HG03432 (cell line): ENCODE results near the gene HPD.

Source experiments
- ATAC-seq: cut with Tn5 transposase; IDR thresholded peaks from one replicate; pipeline ENCODE4 v1.9.1; 2021; ENCODE audit warnings: mild to moderate bottlenecking, moderate library complexity; ENCODE audit not compliant: unreplicated experiment

Gene HPD

DNA sequence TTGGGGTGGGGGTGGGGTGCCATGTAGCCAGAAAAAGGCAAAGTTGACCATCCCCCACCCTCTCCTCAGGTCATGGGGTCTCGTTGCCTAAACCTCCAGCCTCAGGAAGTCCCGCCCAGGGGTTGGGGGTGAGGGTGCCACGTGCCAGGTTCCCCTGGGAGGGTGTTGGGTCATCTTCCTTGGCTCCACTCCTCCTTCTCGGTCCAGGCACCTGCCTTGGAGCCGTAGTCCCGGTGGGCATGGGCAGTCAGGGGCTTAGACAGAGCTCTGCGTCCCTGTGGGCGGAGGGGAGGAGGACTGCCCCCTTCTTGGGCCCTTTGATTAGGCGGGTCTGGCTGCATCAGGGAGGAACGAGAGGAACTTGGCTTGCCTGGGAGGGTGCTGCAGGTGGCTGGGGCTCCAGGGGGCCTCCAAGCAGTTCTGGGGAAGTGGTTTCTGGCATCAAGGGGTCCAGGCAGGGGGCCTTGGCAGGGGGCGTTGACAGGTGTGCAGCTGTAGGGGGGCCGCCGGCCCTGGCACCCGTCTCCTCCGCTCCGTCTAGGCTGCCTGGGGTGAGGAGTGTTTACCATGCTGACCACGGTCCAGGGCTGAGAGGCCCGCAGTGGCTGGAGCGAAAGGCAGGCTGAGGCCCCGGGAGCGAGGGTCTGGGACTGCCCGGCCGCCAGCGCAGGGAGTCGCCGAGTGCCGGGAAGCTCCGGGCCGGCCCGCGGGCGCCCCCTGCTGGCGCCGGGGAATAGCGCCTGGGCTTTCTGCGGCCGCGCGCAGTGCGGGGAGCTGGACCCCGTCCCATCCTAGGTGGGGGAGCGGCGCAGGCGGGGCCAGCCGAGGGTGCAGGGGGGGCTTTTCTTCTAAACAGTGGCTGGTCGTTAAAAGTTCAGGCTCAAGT, 47.0 kb downstream of the HPD start:
- peak; percentile 76 for ATAC-seq

DNA sequence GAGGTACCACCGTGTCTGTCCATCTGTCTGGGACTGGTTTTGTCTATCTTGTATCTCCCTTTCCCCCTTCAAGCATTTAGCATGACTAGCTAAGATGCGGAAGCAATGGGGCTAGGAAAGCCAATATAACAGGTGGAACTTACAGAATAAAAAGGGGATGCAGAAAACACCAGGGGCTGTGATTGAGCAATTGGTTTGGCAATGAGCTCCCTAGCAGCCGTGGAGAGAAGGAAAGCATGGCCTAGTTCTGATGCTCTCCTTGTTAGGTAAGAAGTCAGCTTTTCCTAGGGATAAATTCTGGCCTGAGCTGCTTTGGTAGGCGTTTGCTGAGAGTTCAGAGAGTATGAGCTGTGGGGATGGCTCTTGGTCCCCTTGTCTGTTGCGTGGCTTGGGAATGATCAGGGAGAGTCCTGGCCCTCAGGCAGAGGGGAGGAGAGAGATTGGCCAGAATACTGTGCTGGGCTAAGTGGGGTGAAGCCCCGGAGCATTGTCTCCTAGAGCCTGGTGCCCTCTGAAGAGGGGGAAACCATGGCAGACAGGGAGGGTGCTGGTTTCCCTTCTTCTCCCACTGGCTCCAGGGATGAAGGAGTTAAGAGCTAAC, 47.7 kb downstream of the HPD start:
- ATAC-seq, result no peak

DNA sequence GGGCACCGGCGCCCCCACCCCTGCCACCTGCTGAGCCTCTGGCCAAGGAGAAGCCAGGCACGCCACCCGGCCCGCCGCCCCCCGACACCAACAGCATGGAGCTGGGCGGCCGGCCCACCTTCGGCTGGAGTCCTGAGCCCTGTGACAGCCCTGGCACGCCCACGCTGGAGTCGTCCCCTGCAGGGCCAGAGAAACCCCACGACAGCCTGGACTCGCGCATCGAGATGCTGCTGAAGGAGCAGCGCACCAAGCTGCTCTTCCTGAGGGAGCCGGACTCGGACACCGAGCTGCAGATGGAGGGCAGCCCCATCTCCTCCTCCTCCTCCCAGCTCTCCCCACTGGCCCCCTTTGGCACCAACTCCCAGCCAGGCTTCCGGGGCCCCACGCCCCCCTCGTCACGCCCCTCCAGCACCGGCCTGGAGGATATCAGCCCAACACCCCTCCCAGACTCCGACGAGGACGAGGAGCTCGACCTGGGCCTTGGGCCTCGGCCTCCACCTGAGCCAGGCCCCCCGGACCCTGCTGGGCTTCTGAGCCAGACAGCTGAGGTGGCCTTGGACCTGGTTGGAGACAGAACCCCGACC, 48.3 kb downstream of the HPD start:
- ATAC-seq, result no peak

DNA sequence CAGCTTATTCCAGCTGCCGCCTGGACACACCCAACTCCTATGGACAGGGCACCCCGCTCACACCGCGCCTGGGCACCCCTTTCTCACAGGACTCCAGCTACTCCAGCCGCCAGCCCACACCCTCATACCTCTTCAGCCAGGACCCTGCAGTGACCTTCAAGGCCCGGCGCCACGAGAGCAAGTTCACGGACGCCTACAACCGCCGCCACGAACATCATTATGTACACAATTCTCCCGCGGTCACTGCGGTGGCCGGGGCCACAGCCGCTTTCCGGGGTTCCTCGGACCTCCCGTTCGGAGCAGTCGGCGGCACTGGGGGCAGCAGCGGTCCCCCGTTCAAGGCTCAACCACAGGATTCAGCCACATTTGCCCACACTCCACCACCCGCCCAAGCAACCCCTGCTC, 48.9 kb downstream of the HPD start:
- ATAC-seq, result no peak

DNA sequence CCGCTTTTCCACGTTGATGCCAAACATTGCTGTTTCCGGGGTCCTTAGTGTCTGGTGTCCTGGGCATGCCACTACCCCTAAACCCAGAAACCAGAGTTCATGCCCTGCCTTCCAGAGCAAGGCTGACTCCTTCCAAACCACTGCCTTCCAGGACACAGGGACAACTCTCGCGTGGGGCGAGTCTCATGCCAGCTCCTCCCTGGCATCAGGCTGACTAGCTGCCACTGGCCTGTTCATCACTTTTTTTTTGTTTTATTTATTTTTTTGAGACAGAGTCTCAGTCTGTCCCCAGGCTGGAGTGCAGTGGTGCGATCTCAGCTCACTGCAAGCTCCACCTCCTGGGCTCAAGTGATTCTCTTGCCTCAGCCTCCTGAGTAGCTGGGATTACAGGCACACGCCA, 50.0 kb downstream of the HPD start:
- ATAC-seq, result no peak

DNA sequence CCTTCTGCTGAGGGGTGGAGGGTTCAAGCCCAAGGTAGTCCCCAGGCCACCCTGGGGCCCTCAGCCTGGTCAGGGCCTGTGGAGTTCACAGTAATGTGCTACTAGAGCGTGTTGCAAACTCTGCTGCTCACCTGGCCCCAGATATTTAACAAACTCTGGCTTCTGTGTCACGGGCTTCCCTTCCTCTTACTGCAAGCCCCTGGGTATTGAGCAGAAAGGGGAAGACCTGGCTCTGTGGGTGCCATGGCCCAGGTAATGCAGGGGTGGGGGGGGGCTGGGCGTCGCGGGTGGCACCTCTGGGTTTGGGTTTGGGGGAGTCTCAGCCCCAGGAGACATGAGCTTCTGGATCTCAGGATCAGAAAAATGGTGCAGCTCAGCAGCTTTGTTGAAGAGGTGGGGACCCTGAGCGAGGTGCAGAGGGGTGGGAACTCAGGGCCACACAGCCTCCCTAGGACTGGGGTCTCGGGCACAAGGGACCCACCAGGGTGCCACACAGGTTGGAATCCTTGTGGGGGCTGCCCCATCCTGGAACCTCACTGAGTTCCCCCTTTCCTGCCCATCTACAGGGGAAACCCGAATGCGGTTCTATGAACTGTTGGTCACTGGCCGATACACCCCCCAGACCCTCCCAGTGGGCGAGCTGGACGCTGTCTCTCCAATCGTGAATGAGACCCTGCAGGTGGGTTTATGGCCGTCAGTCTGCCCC, 50.9 kb downstream of the HPD start:
- no peak for ATAC-seq

DNA sequence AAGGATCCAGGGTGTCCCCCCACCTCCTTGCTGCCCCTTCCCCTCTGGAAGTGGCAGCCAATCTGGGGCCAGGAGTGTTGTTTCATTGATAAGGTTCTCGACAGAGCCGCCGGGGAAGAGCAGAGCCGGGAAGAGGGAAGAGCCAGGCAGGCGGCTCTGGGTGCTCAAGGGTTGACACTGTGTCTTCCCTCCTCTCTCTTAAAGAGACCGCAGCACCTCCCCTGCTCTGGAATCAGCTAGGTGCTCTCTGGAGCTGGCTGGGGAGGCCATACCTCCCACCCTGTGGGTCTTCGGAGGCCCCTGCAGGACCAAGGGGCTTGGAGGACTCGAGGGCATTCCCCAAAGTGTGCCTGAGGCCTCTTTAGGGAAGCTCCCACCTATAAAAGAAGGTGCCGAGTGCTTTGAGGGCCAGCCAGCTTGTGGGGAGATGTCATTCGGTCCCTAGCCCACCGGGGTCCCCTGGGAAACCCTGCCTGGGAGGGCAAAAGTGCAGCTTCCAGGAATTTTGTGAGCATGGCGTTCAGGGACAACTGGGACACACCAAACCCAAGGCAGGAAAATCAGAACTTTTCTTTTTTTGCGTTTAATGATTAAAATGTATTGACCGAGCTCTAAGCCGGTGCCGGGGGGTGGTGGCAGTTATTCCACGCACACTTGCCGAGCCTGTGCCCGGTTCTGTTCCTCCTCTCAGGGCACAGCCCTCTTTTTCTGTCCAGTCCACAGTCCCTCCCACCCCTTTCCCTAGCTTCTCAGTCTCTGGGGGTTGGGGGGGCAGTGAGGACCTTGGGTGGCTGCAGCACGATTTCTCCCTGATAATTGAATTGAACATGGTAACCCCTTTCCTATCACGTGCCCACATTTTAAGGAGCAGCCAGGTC, 51.9 kb downstream of the HPD start:
- no peak for ATAC-seq

DNA sequence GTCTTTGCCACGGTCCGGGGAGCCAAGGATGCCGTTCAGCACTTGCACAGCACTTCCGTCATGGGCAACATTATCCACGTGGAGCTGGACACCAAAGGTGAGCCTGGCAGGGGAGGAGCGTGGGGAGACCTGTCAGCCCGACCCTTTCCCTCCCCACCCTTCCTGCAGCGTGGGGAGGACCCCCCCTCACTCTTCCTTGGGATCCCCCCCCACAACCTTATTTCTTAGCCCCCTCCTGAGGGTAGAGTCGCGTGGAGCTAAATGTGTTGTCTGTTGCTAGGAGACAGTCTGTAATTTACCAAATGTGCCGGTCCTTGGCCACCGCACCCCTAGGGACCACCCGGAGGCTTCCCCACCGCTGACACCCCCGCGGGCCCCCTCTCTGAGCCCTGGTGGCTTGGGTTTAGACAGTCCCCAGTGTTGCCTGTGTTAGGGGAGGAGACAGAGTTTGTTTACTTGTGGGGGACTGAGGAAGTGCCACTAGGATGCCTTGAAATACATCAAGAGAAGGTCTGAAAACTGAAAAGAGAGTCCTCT, 52.6 kb downstream of the HPD start:
- no peak for ATAC-seq

DNA sequence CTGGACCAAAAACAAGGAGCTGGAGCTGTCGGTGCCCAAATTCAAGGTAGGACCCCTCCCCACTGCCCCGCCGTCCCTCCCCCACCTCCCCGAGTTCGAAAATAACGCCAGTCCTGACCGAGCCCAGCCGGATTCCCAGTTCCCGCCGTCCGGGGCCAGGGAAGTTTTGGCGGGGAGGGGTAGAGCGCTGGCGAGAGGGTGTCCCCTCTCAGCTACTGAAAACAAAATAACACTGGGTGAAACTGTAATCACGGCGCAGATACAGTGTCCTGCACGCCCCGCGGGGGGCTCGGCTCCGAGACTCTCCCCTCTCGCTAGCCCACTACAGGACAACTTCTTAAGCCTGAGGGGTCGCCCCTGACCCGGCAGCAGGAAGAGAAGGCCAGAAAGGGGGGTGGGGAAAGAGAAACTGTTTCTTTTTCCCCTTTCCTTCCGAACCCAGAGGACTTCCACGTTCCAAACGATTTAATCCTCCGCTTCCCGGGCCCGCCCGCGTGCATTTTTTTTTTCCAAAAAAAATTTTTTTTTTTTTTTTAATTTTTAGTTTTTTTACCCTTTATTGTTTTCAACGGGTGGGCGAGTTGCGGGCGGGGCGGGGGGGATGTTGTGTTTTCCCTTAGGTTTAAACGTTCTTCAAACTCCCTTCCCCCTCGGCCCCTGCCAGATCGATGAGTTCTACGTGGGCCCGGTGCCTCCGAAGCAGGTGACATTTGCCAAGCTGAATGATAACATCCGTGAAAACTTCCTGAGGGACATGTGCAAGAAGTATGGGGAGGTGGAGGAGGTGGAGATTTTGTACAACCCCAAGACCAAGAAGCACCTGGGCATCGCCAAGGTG, 53.3 kb downstream of the HPD start:
- no peak for ATAC-seq

DNA sequence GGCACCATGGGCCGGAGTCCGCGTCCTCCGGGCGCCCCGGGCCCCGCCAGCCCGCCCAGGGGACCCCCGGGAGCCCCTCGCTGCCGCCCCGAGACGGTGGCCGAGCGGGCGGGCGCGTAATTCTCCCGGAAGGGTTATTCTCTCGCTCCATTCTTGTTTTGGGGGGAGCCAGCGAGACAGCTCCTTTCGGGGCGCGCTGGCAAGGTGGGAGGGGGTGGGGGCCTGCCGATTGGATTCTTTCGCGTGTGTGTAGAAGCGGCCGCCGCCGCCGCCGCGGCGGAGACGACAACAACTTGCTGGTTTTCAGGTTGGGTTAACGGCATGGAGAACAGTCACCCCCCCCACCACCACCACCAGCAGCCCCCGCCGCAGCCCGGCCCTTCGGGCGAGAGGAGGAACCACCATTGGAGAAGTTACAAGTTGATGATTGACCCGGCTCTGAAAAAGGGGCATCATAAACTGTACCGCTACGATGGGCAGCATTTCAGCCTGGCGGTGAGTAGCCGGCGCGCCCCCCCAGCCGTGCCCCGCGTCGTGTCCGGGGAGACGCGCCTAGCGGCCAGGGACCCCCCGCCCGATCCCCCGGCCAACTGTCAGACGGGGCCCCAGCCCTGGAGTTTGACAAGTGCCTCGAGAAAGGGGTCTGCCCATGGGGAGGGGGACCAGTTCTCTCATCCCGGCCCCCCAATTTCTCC, 54.1 kb downstream of the HPD start:
- no peak for ATAC-seq

DNA sequence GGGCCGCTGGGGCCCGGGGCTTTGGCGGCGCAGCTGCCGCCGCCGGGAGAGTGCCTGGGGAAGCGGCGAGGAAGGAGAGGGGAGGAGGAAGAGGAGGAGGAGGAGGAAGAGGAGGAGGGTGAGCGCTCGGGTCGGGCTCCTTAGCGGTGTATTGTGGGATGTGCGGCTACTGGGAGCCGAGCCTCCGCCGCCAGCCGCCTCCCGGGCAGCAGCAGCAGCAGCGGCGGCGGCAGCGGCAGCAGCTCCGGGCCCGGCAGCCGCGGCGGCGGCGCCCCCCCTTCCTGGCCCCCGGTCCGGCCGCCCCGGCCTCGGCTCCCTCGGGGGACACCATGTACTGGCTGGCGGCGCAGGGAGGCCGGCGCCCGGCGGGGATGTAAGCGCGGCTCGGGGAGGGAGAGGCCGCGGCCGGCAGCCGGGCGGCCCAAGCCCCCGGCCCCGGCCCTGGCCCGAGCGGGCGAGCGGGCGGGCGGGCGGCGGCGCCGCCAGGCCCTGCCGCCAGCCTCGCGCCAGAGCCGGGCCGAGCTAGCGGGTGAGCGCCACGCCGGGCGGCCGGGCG, 54.7 kb downstream of the HPD start, which contains the start of gene SETD1B:
Gene SETD1B (plus strand): TSS at position 149 of the 556 bp plus-strand sequence. CDS start 729 bp downstream, outside the sequence.
- no peak for ATAC-seq

DNA sequence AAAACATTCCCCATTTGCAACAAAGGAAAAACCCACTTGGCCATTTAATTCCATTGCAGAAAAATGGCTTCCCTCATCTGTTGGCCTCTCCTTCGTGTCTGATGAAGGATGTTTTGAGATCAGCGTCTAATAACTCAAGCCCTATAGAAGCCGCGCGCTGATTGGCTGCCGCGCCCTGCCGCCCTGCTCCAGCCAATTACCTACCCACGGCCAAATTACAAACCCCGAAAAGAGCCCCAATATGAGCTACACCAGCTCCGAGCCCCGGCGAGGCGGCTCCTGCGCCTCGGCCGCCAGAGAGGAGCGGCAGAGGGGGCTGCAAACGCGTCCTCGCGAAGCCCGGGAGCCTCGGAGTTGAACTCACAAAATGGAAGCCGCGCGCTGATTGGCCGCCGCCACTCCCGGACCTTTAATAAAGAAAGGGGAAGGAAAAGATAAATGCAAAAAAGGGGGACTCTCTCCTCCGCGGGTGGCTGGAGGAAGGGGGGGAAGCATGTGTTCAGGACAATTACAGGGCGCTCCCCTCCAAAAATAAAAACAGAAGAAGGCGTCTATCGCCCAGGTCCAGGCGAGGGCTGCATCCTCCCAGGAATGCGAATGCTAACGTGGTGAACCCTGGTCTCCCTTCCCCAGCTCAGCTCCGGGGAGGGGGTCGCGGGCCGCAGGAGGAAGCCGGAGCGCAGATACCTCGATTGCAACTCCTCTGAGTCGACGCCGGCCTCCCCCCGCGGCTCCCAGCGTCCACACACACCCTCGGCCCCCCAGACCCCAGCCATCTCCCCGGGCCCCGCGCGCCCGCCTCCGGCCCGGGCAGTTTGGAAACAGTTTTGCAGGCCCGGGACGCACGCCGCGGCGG, 55.6 kb downstream of the HPD start:
- ATAC-seq, result peak; percentile 38

DNA sequence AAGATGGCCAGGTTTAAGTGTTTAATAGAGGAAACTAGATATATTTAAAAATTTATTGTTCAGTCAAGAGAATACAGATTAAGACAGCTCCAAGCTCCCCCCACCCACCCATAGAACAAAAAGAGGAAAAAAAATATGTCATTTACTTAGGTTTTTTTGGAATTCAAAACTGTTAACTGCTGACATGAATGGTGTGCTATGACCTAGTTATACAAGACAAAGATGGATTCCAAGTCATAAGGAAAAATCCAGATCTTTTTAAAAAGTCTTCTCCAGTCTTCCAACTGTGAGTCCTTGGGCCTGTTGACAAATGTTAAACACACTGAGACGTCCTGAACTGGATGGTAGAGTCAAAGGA, 56.2 kb downstream of the HPD start:
- ATAC-seq, result no peak

DNA sequence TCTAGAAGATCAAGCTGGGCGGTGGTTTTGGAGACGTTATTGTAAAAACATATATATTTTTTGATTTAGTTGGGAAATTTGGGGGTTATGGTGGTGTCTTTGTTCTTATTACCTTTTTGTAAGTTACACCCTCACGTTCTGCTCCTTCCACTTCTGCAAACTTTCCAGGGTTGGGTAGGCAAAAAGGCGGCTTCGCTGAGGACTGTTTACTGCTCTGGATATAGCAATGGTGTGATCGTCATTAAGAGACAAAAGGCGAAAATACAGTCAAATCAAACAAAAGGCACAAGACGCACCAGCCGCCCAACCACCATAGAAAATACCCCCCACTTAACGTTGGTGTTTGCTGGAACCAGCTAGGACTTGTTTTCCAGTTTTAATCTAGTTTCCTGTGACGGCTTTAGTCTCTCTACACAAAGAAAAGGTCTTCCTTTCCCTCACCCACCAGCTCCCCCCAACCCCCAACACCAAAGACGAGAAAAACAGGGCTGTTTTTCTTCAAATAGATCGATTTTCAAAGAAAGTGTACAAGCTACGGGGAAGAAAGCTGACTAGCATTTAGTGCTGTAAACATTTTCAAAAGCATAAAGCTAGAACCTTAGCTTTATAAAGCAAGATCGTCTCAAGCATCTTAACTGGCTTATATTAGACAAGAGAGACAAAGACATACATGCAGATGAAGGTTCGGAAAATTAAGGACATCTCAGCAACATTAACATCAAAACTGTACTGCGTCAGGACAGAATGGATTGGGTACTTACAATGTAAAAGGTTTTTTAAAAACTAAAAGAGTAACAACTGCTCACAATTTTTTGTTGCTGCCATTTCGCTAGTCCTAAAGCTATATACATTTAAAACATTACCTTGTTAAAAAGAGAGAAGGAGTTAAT, 56.8 kb downstream of the HPD start:
- ATAC-seq, result no peak

DNA sequence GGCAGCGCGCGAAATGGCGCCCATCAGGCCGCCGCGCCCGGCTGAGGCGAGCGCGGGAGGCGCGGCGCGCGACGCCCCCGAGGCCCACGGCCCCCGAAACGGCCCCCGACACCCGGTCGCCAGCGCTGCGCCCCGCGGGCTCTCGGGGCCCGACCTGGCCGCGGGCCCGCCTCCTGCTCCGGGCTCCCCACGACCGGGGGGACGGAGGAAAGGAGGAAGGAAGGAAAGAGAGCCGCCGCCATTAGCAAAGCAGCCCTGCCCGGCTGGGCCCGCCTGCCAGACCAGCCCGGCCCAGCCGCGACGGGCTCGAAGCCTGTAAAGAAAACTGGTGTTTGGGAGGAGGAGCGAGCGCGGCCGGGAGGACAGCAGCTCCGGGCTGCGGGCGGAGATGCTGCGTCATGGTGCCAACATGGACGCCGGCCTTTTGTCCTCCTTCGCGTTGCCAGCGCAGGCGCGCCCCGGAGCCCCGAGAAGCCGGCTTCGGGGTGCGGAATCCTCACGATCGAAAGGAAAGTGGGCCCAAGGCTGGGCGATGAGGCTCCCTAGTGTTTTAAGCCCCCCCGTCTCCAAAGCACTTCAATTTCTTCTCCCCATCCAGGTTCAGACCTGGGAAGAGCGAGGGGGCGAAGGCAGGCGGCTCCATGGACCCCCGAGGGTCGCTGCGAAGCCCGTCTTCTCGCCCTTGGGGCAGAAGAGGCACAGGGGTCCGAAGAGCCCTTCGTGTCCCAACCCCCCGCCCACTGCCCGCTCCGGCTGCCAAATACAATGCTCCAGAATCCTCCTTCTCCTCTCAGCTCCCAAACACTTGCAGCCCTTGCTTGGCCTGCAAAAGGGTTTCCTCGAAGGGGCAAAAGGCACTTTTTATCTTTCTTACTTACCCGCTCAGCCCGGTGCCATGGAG, 57.7 kb downstream of the HPD start:
- peak; percentile 1 for ATAC-seq
